Upper lobe of left lung (tissue), 4 donors: ENCODE results near the gene DNAJB13.

Experiments
- EP300 ChIP-seq, 4 donors: sonication (generic); formaldehyde crosslinking; IDR thresholded peaks; one replicate each; pipeline ENCODE4 v1.5.1; 2017; ENCODE audit warnings: antibody characterized with exemption in 4 of 4, control low read depth in 2 of 4
- POLR2A ChIP-seq, 4 donors: fragments of 450-650 bp; IDR thresholded peaks; one replicate each; pipeline ENCODE4 v1.5.1; 2016 to 2017; ENCODE audit warnings: antibody characterized with exemption in 4 of 4, mild to moderate bottlenecking in 2 of 4
- POLR2AphosphoS5 ChIP-seq, 2 donors: sonication (generic); formaldehyde crosslinking; IDR thresholded peaks; one replicate each; pipeline ENCODE4 v1.5.1; 2017; ENCODE audit warnings: antibody characterized with exemption in 2 of 2
- TF ChIP-seq, protein P1 (sequence below), 6 experiments: fragments of 450-650 bp in 4 of 6; fragments of 200-600 bp in 2 of 6; sonication (generic) in 2 of 6; IDR thresholded peaks; one replicate each; pipeline ENCODE4 v1.5.1; 2016 to 2019; ENCODE audit warnings: antibody characterized with exemption in 6 of 6

- TF ChIP-seq, protein P1, sequence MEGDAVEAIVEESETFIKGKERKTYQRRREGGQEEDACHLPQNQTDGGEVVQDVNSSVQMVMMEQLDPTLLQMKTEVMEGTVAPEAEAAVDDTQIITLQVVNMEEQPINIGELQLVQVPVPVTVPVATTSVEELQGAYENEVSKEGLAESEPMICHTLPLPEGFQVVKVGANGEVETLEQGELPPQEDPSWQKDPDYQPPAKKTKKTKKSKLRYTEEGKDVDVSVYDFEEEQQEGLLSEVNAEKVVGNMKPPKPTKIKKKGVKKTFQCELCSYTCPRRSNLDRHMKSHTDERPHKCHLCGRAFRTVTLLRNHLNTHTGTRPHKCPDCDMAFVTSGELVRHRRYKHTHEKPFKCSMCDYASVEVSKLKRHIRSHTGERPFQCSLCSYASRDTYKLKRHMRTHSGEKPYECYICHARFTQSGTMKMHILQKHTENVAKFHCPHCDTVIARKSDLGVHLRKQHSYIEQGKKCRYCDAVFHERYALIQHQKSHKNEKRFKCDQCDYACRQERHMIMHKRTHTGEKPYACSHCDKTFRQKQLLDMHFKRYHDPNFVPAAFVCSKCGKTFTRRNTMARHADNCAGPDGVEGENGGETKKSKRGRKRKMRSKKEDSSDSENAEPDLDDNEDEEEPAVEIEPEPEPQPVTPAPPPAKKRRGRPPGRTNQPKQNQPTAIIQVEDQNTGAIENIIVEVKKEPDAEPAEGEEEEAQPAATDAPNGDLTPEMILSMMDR (IDR thresholded peaks at IDR 0.05): no peak
- TF ChIP-seq EP300 (IDR thresholded peaks at IDR 0.05) (no peak), POLR2AphosphoS5 (IDR thresholded peaks at IDR 0.05) (no peak), POLR2A (IDR thresholded peaks at IDR 0.05) (no peak)
These were observed 38.3 kb downstream of the DNAJB13 start for GRCh38 chr11:73989156-73989555.
